ENCODE data around the gene SLC16A11. TPM values are rescaled to one million over a fixed set of nuclear protein-coding genes. Genes with fewer than 3 reads are reported as not detected.

Gene SLC16A11
- total and polyA plus RNA-seq, 2 of the 4 experiments (the other 2 are of a cell fraction): not detected

- no peak overlapping the region for H2BK20ac ChIP-seq (ENCODE audit: low read depth, low read length)
- H4K91ac ChIP-seq (ENCODE audit: insufficient read depth, low read depth, low read length): no peak overlapping the region
- no peak overlapping the region for H3K4me2 ChIP-seq (ENCODE audit: low read depth, low read length)
- no peak for TF ChIP-seq MXI1 (IDR thresholded peaks at IDR 0.05; ENCODE audit: borderline replicate concordance, low read depth, low read length)
- no peak for TF ChIP-seq USF2 (IDR thresholded peaks at IDR 0.05; ENCODE audit: low read depth, low read length)
- TF ChIP-seq, protein P1, sequence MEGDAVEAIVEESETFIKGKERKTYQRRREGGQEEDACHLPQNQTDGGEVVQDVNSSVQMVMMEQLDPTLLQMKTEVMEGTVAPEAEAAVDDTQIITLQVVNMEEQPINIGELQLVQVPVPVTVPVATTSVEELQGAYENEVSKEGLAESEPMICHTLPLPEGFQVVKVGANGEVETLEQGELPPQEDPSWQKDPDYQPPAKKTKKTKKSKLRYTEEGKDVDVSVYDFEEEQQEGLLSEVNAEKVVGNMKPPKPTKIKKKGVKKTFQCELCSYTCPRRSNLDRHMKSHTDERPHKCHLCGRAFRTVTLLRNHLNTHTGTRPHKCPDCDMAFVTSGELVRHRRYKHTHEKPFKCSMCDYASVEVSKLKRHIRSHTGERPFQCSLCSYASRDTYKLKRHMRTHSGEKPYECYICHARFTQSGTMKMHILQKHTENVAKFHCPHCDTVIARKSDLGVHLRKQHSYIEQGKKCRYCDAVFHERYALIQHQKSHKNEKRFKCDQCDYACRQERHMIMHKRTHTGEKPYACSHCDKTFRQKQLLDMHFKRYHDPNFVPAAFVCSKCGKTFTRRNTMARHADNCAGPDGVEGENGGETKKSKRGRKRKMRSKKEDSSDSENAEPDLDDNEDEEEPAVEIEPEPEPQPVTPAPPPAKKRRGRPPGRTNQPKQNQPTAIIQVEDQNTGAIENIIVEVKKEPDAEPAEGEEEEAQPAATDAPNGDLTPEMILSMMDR (conservative IDR thresholded peaks at IDR 0.05; ENCODE audit: low read depth, low read length): no peak
- no peak for TF ChIP-seq RAD21 (IDR thresholded peaks at IDR 0.05; ENCODE audit: low read length)
- TF ChIP-seq SMC3 (IDR thresholded peaks at IDR 0.05; ENCODE audit: low read depth, low read length): no peak
- TF ChIP-seq MAZ (IDR thresholded peaks at IDR 0.05; ENCODE audit: borderline replicate concordance, low read depth, low read length): no peak
- TF ChIP-seq CHD1 (IDR thresholded peaks at IDR 0.05; ENCODE audit: low read depth, low read length): no peak
- TF ChIP-seq MAFK (IDR thresholded peaks at IDR 0.05; ENCODE audit: low read depth, low read length): no peak
- no peak for TF ChIP-seq RFX5 (IDR thresholded peaks at IDR 0.05; ENCODE audit: low read depth, low read length)
- TF ChIP-seq POLR2A (IDR thresholded peaks at IDR 0.05; ENCODE audit: low read depth, low read length): no peak
- no peak for TF ChIP-seq BHLHE40 (IDR thresholded peaks at IDR 0.05; ENCODE audit: low read depth, low read length)
- TF ChIP-seq RCOR1 (IDR thresholded peaks at IDR 0.05; ENCODE audit: insufficient replicate concordance, low read length): no peak
- TF ChIP-seq FOS (IDR thresholded peaks at IDR 0.05; ENCODE audit: low read depth, low read length): no peak
- no peak for TF ChIP-seq CEBPB (IDR thresholded peaks at IDR 0.05; ENCODE audit: low read depth, low read length)
- TF ChIP-seq ELK1 (IDR thresholded peaks at IDR 0.05; ENCODE audit: borderline replicate concordance, low read depth, low read length): no peak
- no peak for TF ChIP-seq NFE2L2 (IDR thresholded peaks at IDR 0.05; ENCODE audit: low read depth, low read length)
- WGBS, 2 experiments (ENCODE audit: extremely low coverage in 2 of 2, insufficient read length in 1 of 2): 63% methylated on average over 4 of the region's 14 CpGs; no CpG with 5 or more reads in 1 of the 2 experiments
- no peak overlapping the region for H2BK120ac ChIP-seq (ENCODE audit: low read depth, low read length)
- H4K8ac ChIP-seq (ENCODE audit: low read depth in 2 of 2, low read length in 2 of 2): no peak overlapping the region
- H3K23ac ChIP-seq (ENCODE audit: low read depth, low read length): no peak overlapping the region
- dilution Hi-C loops (cut with HindIII; ENCODE audit: low sequenced_read_pairs, unreplicated experiment) (no loop called here), in situ Hi-C loops (cut with MboI; ENCODE audit: low sequenced_read_pairs) (loop anchor here (25.0 kb wide), 1 partner anchor 462 kb away; the partner anchor contains the start of gene TNFSF12), intact Hi-C loops (cut with micrococcal nuclease) (no loop called here)
- H3K27ac ChIP-seq (ENCODE audit: insufficient read depth, low read length): no peak overlapping the region
- H4K5ac ChIP-seq (ENCODE audit: low read depth, low read length): no peak overlapping the region
- no peaks in the 10 kb centered on the region for H3K9me3 ChIP-seq (ENCODE audit: control insufficient read depth, insufficient read depth, low read length)
- no peak overlapping the region for H3K9ac ChIP-seq (ENCODE audit: low read depth, low read length)
- H3K9me1 ChIP-seq (ENCODE audit: insufficient read depth, low read length): no peaks in the 10 kb centered on the region
- H3K4me3 ChIP-seq (ENCODE audit: insufficient read depth, low read depth, low read length): no peak overlapping the region
- ChIA-PET POLR2A (ENCODE audit: unreplicated experiment) (interaction anchor here (0.6 kb wide), 1 partner anchor 9 kb away, joined by 4 read pairs; no protein-coding TSS in a partner anchor), CTCF (no interaction called here)
- H4K20me1 ChIP-seq (ENCODE audit: insufficient read depth, low read length): no peaks in the 10 kb centered on the region
- DNase-seq: no peak
- no peak overlapping the region for H2AFZ ChIP-seq (replicated peaks; ENCODE audit: low read length, poor library complexity)
- H3K56ac ChIP-seq (ENCODE audit: extremely low read depth, insufficient read depth, low read length): no peak overlapping the region
- no peaks in the 10 kb centered on the region for H3K79me1 ChIP-seq (ENCODE audit: low read depth in 1 of 2, low read length in 2 of 2)
- no peak overlapping the region for H2BK15ac ChIP-seq (ENCODE audit: low read depth, low read length)
- H3K4me1 ChIP-seq (ENCODE audit: control insufficient read depth, insufficient read depth, low read length): no peaks in the 10 kb centered on the region
- peaks cover 13% of the 10 kb centered on the region for H3K27me3 ChIP-seq (ENCODE audit: control insufficient read depth, insufficient read depth, low read length)
- no peak overlapping the region for H2AK9ac ChIP-seq (replicated peaks; ENCODE audit: low read depth, low read length, poor library complexity)
- ATAC-seq (ENCODE audit: low read depth): no peak
- H3K18ac ChIP-seq (ENCODE audit: low read depth, low read length): no peak overlapping the region
- H3K14ac ChIP-seq (replicated peaks; ENCODE audit: low read depth, low read length): no peak overlapping the region
- no peak overlapping the region for H2AK5ac ChIP-seq (ENCODE audit: low read depth, low read length)
- H2BK5ac ChIP-seq (ENCODE audit: low read depth, low read length, poor library complexity, severe bottlenecking): no peak overlapping the region
- no peaks in the 10 kb centered on the region for H3K36me3 ChIP-seq (ENCODE audit: control insufficient read depth, insufficient read depth, low read length)
- no peak overlapping the region for H3K4ac ChIP-seq (ENCODE audit: low read depth, low read length)
- BruUV-seq (replicated peaks): no TSS peak
Measured at GRCh38 chr17:7074931-7075330, 31.0 kb upstream of the SLC16A11 start.

All from IMR-90 (cell line).